Measurements from ENCODE around the gene CNDP2.
"Not testable (repeated sequence)": the region's sequence is repeated elsewhere in the genome, so short reads cannot be mapped to it uniquely, and the experiment has no call there.

Gene CNDP2

DNA sequence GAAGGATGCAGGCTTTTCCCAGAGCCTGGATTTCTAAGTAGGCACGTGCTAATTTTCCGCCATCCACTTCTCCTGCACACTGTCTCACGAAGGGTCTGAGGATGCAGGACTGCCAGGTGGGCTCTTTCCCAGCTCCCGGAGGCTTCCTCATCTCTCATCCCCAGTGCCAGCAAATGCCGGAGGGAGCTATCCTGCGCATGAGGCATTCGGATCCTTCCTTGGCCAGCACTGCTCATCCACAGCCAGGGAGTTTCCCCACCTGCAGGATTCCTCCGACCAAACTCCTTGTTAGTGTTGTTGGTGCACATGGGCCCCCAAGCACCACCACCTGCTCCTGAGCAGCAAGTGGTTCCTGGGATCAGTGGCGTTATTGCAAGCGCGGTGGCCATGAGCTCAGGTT, 43.1 kb downstream of the CNDP2 start:
- DNase-seq (ENCODE audit: low spot score), result no peak

DNA sequence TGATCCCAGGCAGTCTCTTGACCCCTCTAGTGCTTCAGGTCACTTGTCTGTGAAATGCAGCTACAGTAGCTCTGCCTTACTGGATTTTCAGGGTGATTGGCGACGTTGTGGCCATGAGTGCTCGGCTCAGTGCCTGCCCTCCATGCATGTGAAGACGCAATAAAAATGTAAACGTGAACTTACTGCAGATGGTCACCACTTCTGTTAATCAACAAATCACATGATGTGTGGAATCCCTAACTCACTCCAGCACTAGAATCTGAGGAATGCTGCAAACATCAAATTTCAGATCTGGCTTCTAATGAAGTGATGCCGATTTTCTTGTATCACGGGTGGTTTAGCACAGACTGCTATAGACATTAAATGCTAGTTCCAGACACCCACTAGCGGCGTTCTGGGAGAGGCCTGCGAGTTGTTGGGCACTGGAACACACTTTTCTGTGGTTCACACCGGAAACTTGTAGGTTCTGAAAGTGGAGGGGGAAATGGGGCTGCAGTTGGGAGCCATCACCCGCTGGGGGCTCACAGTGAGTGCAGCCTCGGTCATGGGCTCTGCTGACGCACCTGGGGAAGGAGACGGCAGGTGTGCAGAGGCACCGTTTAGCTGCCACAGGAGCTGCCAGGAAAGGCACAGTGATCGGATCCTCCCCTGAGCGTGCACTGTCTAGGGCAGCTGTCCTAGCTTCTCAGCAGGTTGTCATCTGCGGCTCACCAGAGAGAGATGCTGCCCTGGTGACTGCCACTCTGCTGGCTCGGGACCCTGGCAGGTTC, 44.7 kb downstream of the CNDP2 start:
- no peak for DNase-seq (ENCODE audit: low spot score)

DNA sequence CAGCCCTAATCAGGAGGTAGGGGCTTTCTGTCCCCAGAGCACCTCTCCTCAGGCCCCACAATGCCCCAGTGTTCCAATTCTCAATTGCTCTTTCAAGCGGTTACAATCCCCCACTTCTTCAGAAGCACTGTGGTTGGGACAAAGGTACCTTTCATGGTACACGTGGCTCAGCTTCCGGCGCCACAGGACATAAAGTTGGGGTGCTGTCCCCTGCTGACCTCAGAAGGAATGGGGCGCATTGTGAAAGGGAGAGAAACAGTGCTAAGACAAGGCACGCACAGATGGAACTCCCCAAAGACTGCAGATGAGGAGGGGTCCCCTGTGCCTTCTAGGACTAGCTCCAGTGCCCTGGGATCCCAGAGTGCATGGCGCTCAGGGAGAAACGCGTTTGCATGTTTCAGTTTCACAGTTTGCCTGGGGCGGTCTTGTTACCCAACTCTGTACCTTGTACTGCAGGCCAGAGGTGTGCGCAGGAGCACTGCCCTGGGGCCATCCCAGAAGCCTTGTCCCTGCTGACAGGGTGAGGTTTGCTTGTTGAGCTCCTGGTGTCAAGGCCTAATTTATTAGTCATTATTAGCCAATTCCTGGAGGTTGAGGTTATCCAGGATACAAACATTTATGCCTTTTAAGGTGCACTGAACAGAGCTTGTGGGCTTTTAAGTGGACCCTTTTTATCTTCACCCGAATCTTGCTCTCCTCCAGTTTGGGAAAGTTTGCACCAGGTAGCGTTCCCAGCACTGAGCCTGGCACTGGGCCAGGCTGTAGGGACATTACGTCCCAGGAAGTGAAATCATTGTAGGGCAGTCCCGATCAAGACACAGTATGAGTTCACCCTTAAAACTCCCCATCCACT, 45.8 kb downstream of the CNDP2 start:
- DNase-seq (ENCODE audit: low spot score), result peak; percentile 46

GRCh38 chr18:74544898-74545297, 48.7 kb downstream of the CNDP2 start:
- DNase-seq (ENCODE audit: low spot score), result no peak

GRCh38 chr18:74546007-74546406, 49.8 kb downstream of the CNDP2 start:
- DNase-seq (ENCODE audit: low spot score), result no peak

DNA sequence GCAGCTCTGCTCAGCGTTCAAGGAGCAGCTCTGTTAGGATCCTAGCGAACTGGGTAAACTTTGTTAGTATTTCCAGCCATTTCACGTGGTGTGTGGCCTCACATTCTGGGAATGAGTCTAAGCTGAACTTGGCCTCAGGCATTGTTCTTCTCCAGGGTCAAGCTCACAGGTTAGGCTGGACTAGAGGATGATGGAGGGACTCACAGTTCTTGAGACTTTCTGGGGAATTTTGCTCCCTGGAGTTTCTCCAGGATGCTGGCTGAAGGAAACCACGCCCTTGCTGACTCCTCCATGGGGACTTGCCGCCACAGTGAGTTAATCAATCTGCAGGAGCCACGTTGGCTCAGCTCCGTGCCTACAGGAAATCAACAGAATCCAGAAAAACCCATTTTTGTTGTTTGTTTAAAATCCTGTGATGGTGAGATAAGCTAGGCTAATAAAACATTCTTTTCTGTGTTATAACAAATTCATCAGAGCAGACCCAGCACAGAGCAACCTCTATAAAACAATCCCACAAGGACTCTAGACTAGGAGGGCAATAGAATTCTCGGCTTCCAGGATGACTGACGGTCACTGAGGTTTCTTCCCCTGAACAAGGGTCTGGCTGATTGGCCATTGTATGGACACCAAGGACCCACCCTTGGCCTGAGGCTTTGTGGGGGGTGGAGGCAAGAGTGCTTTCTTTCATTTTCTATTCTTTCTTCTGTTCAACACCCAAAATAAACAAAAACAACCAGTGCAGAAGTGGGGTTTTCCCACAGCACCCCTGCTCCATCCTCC, 50.8 kb downstream of the CNDP2 start:
- DNase-seq (ENCODE audit: low spot score), result no peak

GRCh38 chr18:74547860-74548259, 51.7 kb downstream of the CNDP2 start:
- no peak for DNase-seq (ENCODE audit: low spot score)

DNA sequence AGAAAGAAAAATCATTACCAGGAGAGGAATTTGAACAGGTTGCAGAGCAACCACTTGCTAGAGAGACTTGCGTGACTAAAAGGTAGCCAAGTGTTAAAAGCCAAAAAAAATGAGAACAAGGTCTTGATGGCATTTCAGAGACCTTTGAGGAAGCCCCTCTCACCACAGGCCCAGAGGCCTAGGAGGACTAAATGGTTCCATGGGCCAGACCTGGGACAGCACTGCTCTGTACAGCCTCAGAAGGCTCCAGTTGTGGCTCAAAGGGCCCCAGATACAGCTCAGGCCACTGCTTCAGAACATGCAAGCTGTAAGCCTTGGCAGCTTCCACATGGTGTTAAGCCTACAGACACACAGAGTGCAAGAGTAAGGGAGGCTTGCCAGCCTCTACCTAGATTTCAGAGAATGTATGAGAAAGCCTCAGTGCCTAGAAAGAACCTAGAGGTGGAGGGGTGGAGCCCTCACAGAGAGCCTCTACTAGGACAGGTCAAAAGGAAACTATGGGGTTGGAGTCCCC, 53.5 kb downstream of the CNDP2 start:
- no peak for DNase-seq (ENCODE audit: low spot score)

DNA sequence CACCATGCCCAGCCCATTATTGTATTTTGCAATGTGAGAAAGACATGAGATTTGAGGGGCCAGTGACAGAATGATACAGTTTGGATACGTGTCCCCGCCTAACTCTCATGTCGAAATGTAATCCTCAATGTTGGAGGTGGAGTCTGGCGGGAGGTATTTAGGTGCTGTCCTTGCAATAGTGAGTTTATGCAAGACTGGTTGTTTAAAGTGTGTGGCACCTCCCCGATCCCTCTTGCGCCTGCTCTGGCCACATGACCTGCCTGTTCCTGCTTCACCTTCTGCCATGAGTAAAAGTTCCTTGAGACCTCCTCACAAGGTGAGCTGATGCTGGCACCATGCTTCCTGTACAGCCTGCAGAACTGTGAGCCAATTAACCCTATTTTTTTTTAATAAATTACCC, 54.7 kb downstream of the CNDP2 start:
- no peak for DNase-seq (ENCODE audit: low spot score)

GRCh38 chr18:74551452-74551851, 55.3 kb downstream of the CNDP2 start:
- DNase-seq (ENCODE audit: low spot score), result no peak

GRCh38 chr18:74551936-74552555, 55.9 kb downstream of the CNDP2 start:
- DNase-seq (ENCODE audit: low spot score), result peak; percentile 63

DNA sequence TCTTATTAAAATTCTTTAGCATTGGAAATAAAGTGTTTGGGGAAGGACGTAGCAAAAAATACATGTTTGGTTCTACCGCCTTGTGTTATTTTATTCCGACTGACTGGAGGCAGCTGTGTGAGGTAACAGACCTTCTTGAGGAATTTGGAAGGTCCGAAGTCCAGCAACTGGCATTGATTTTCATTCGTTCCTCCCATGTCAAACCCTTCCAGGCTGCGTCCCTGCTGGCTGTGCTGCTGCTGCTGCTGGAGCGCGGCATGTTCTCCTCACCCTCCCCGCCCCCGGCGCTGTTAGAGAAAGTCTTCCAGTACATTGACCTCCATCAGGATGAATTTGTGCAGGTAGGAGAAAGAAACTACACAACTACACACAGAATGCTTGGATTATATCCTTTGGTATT, 60.0 kb downstream of the CNDP2 start:
- no peak for DNase-seq (ENCODE audit: low spot score)

DNA sequence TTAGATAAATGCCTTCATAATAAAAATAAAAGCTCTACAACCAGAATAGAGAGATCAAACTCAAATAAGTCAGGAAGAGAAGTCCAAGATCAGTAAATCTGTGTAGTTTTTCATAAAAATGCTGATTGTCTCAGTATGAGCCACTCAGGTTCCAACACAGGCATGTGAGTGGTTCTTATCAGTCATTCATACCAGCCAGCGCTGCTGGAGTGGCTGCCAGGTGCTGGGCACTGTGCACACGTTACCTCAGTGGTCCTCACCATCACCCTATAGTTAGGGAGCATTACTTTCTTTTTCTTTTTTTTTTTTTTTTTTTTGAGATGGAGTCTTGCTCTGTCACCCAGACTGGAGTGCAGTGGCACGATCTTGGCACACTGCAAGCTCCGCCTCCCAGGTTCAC, 61.9 kb downstream of the CNDP2 start:
- no peak for DNase-seq (ENCODE audit: low spot score)

DNA sequence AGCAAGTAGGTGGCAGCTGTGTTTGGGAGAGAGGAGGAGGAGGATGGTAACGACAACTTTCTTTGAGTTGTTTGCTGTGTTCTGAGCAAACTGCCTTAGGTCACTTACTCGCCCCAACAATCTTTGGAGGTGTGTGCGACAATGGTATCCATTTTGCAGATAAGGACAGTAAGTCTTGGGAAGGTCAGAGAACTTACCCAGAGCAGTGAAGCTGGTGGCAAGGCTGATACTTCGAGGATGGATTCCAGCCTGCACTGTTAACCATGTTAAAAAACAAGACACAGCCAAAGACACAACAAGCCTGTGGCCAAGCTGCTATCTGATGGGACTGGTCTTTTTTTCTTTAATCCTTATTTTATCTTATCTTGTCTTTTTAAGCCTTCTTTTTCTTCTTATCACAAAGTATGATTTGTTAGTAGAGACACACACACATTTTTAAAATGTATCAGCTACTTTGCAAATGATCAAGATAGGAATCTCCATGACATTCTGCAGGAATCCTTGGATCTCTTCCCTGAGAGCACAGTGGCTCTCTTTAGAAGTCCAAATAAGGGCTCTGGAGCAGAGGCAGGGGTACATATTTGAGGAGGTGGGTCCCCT, 66.1 kb downstream of the CNDP2 start:
- no peak for DNase-seq (ENCODE audit: low spot score)

DNA sequence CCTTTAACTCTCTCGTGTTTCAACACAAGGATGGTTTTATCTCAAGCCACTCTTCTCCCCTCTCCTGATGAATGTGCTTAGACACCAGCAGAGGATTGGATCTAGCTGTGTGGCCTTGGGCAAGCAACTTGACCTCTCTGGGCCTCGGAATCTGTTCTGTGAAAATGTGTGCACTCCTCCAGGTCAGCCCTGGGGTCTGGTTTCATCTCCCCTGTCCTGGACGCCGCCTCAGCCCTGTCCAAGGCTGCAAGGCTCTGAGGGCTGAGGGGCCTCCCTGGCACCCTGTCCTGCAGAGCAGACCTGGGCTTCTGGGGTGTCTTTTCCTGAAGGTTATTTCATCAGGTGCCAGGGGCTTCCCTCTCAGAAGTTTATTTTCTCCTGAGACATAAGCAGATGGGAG, 66.6 kb downstream of the CNDP2 start:
- DNase-seq (ENCODE audit: low spot score), result no peak

DNA sequence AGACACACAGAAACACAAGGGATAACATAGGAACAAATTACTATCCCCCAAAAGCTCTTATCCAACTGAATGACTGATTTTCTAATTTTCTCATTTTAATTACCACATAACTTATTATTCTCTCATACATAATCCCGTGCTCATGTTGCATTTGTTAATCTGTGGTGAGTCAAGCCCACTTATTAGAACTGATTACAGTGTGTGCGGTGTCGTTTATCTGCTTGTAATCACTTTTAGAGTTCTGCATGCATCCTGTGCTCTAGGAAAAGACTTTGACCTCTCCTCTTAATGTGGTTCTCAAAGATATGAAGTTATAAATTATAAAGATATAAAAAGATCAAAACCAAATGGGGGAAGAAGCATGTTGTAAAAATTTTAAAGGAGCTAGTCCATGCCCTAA, 67.8 kb downstream of the CNDP2 start:
- no peak for DNase-seq (ENCODE audit: low spot score)

- not testable (repeated sequence) for DNase-seq (ENCODE audit: low spot score)
Observed at GRCh38 chr18:74565164-74565563, 69.0 kb downstream of the CNDP2 start.

DNA sequence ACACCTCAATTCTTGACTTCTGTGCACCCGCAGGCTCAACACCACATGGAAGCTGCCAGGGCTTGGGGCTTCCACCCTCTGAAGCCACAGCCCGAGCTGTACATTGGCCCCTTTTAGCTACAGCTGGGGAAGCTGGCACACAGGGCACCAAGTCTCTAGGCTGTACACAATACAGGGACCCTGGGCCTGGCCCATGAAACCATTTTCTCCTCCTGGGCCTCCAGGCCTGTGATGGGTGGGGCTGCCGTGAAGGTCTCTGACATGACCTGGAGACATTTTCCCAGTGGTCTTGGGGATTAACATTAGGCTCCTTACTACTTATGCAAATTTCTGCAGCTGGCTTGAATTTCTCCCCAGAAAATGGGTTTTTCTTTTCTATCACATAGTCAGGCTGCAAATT, 69.8 kb downstream of the CNDP2 start:
- DNase-seq (ENCODE audit: low spot score), result not testable (repeated sequence)

GRCh38 chr18:74567822-74568221, 71.7 kb downstream of the CNDP2 start:
- no peak for DNase-seq (ENCODE audit: low spot score)

GRCh38 chr18:74569401-74569800, 73.2 kb downstream of the CNDP2 start:
- DNase-seq (ENCODE audit: low spot score), result no peak

- no peak for DNase-seq (ENCODE audit: low spot score)
Observed at GRCh38 chr18:74570266-74570665, 74.1 kb downstream of the CNDP2 start.

All from HuH-7.5 (cell line).